ENCODE results near the gene KY.

KY gene

DNA sequence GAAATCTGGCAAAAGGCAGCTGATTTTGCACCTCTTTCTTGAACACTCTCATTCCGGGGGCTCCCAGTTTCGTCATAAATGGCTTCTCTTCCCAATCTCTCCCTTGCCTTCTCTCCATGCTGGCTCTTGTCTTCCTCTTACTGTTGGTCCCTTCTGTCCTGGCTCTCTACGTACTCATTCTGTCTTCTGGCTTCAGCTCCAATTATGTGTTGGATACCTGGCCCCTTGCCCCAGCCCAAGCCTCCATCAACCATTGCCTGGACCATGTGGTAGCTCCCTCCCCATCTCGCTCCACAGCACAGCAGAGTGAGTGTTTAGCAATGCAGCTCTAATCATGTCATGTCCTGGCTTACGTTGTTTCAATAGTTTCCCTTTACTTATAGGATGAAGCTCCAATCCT, 21.7 kb upstream of the KY start:
- TF ChIP-seq, protein P1, sequence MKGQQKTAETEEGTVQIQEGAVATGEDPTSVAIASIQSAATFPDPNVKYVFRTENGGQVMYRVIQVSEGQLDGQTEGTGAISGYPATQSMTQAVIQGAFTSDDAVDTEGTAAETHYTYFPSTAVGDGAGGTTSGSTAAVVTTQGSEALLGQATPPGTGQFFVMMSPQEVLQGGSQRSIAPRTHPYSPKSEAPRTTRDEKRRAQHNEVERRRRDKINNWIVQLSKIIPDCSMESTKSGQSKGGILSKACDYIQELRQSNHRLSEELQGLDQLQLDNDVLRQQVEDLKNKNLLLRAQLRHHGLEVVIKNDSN (IDR thresholded peaks at IDR 0.05), result no peak
- TF ChIP-seq TEAD4 (IDR thresholded peaks at IDR 0.05), result no peak
- no peak for TF ChIP-seq TAF1 (IDR thresholded peaks at IDR 0.05; ENCODE audit: low read depth)
- no peak for TF ChIP-seq FOXM1 (IDR thresholded peaks at IDR 0.05; ENCODE audit: borderline replicate concordance, low read depth)
- TF ChIP-seq EP300 (IDR thresholded peaks at IDR 0.05; ENCODE audit: borderline replicate concordance), result no peak
- TF ChIP-seq TCF12 (IDR thresholded peaks at IDR 0.05; ENCODE audit: low read depth), result no peak
- no peak for TF ChIP-seq YY1 (IDR thresholded peaks at IDR 0.05; ENCODE audit: low read depth)

DNA sequence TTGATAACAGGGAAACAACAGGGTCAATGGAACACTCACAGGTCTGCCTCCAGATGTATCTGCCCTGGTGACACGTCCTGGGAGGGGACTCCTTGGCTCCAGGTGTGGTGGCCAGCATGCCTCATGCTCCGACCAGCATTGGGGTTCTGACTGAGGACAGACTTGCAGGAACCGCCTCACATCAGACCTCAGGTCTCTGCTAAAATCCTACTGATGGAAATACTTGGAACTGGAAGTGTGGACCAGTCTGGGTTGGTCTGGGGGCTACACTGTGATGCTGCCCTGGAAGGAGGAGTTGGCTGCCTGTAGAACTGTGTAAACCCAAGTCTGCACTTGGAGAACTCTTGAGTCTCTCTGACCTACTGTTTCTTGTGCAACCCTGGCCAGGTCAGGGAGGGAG, 17.1 kb upstream of the KY start:
- no peak for TF ChIP-seq TEAD4 (IDR thresholded peaks at IDR 0.05)
- no peak for TF ChIP-seq CREB1 (IDR thresholded peaks at IDR 0.05; ENCODE audit: low read depth)
- TF ChIP-seq YY1 (IDR thresholded peaks at IDR 0.05; ENCODE audit: low read depth), result no peak
- TF ChIP-seq CEBPB (IDR thresholded peaks at IDR 0.05), result no peak
- no peak for TF ChIP-seq EGR1 (IDR thresholded peaks at IDR 0.05)
- TF ChIP-seq RAD21 (IDR thresholded peaks at IDR 0.05; ENCODE audit: low read depth), result no peak
- no peak for TF ChIP-seq ZBTB7A (IDR thresholded peaks at IDR 0.05; ENCODE audit: low read depth)
- no peak for TF ChIP-seq FOXM1 (IDR thresholded peaks at IDR 0.05; ENCODE audit: borderline replicate concordance, low read depth)
- TF ChIP-seq, protein P1 (IDR thresholded peaks at IDR 0.05), result no peak
- TF ChIP-seq EP300 (IDR thresholded peaks at IDR 0.05; ENCODE audit: borderline replicate concordance), result no peak
- no peak for TF ChIP-seq NFIC (IDR thresholded peaks at IDR 0.05)
- TF ChIP-seq TCF12 (IDR thresholded peaks at IDR 0.05; ENCODE audit: low read depth), result no peak
- no peak for TF ChIP-seq TAF1 (IDR thresholded peaks at IDR 0.05; ENCODE audit: low read depth)
- TF ChIP-seq, protein P2, sequence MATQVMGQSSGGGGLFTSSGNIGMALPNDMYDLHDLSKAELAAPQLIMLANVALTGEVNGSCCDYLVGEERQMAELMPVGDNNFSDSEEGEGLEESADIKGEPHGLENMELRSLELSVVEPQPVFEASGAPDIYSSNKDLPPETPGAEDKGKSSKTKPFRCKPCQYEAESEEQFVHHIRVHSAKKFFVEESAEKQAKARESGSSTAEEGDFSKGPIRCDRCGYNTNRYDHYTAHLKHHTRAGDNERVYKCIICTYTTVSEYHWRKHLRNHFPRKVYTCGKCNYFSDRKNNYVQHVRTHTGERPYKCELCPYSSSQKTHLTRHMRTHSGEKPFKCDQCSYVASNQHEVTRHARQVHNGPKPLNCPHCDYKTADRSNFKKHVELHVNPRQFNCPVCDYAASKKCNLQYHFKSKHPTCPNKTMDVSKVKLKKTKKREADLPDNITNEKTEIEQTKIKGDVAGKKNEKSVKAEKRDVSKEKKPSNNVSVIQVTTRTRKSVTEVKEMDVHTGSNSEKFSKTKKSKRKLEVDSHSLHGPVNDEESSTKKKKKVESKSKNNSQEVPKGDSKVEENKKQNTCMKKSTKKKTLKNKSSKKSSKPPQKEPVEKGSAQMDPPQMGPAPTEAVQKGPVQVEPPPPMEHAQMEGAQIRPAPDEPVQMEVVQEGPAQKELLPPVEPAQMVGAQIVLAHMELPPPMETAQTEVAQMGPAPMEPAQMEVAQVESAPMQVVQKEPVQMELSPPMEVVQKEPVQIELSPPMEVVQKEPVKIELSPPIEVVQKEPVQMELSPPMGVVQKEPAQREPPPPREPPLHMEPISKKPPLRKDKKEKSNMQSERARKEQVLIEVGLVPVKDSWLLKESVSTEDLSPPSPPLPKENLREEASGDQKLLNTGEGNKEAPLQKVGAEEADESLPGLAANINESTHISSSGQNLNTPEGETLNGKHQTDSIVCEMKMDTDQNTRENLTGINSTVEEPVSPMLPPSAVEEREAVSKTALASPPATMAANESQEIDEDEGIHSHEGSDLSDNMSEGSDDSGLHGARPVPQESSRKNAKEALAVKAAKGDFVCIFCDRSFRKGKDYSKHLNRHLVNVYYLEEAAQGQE (IDR thresholded peaks at IDR 0.05; ENCODE audit: low read depth), result no peak
- TF ChIP-seq, protein P3, sequence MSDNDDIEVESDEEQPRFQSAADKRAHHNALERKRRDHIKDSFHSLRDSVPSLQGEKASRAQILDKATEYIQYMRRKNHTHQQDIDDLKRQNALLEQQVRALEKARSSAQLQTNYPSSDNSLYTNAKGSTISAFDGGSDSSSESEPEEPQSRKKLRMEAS (IDR thresholded peaks at IDR 0.05), result no peak

DNA sequence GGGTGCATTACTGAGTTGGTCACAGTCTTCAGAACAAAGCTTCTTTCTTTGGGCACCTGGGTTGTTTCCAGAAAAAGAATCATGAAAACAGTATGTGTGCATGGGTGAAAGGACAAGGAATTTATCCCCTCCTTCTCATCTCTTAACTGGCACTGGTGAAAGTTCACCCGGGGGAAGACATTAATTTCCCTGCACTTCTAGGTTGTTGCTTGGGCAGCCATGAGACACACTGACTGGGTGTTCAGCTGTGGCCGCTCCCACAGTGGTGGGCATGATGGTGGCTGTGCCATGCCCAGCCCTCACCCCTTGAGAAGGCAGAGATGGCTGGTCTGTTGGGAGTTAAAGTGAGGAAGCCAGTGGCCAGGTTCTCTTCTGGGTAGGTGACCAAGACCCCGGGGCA, 16.6 kb upstream of the KY start:
- TF ChIP-seq, protein P3 (IDR thresholded peaks at IDR 0.05), result no peak
- no peak for TF ChIP-seq TEAD4 (IDR thresholded peaks at IDR 0.05)
- TF ChIP-seq, protein P2 (IDR thresholded peaks at IDR 0.05; ENCODE audit: low read depth), result no peak
- no peak for TF ChIP-seq YY1 (IDR thresholded peaks at IDR 0.05; ENCODE audit: low read depth)
- TF ChIP-seq RAD21 (IDR thresholded peaks at IDR 0.05; ENCODE audit: low read depth), result no peak
- no peak for TF ChIP-seq EGR1 (IDR thresholded peaks at IDR 0.05)
- TF ChIP-seq TCF12 (IDR thresholded peaks at IDR 0.05; ENCODE audit: low read depth), result no peak
- no peak for TF ChIP-seq CREB1 (IDR thresholded peaks at IDR 0.05; ENCODE audit: low read depth)
- TF ChIP-seq NFIC (IDR thresholded peaks at IDR 0.05), result no peak
- no peak for TF ChIP-seq TAF1 (IDR thresholded peaks at IDR 0.05; ENCODE audit: low read depth)
- no peak for TF ChIP-seq FOXM1 (IDR thresholded peaks at IDR 0.05; ENCODE audit: borderline replicate concordance, low read depth)
- no peak for TF ChIP-seq CEBPB (IDR thresholded peaks at IDR 0.05)
- TF ChIP-seq EP300 (IDR thresholded peaks at IDR 0.05; ENCODE audit: borderline replicate concordance), result no peak
- TF ChIP-seq, protein P1 (IDR thresholded peaks at IDR 0.05), result no peak
- no peak for TF ChIP-seq ZBTB7A (IDR thresholded peaks at IDR 0.05; ENCODE audit: low read depth)

DNA sequence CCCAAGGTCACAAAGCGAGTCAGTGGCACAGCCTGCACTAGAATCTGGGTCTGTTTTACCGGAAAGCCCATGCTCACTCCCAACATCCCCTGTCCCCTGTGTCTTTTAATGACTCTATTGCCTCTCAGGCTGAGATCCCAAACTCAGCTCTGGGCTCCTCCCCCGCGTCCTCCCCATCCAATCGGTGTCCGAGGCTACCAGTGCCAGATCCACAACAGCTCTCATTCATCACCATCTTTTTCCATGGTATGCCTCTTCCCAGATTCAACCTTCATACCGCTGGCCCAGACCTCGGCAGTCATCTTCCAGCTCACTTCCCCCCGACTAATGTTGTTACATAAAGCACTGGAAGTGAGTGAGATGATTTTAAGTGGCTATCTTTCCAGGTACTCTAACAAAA, 16.1 kb upstream of the KY start:
- TF ChIP-seq ZBTB7A (IDR thresholded peaks at IDR 0.05; ENCODE audit: low read depth) (no peak), TAF1 (IDR thresholded peaks at IDR 0.05; ENCODE audit: low read depth) (no peak), YY1 (IDR thresholded peaks at IDR 0.05; ENCODE audit: low read depth) (no peak), EGR1 (IDR thresholded peaks at IDR 0.05) (no peak), EP300 (IDR thresholded peaks at IDR 0.05; ENCODE audit: borderline replicate concordance) (no peak), CEBPB (IDR thresholded peaks at IDR 0.05) (no peak), CREB1 (IDR thresholded peaks at IDR 0.05; ENCODE audit: low read depth) (no peak), TEAD4 (IDR thresholded peaks at IDR 0.05) (no peak), TCF12 (IDR thresholded peaks at IDR 0.05; ENCODE audit: low read depth) (no peak), RAD21 (IDR thresholded peaks at IDR 0.05; ENCODE audit: low read depth) (no peak)
- TF ChIP-seq, protein P2 (IDR thresholded peaks at IDR 0.05; ENCODE audit: low read depth), result no peak
- TF ChIP-seq, protein P3 (IDR thresholded peaks at IDR 0.05), result no peak
- TF ChIP-seq, protein P1 (IDR thresholded peaks at IDR 0.05), result no peak

Measured in Ishikawa (cell line).